ENCODE measurements around the gene MRPS11.

MRPS11 gene

GRCh38 chr15:88438181-88438580 lies 29.3 kb upstream of the MRPS11 start:
- H3K9me3 ChIP-seq (ENCODE audit: control insufficient read depth, low read length), result no peaks in the 10 kb centered on the region
- H3K27me3 ChIP-seq (ENCODE audit: control insufficient read depth, insufficient read depth, low read length, poor library complexity, severe bottlenecking), result no peaks in the 10 kb centered on the region
- 87 to 89% methylated on average over 5 of the region's 5 CpGs for WGBS, 2 experiments
- H3K36me3 ChIP-seq (ENCODE audit: control insufficient read depth, insufficient read depth, low read length), result no peaks in the 10 kb centered on the region
- H3K27ac ChIP-seq (ENCODE audit: insufficient read depth, low read depth, low read length, poor library complexity, severe bottlenecking), result no peak overlapping the region
- no peak overlapping the region for H3K4me3 ChIP-seq (ENCODE audit: insufficient read depth, low read depth, low read length)
- no peaks in the 10 kb centered on the region for H3K4me1 ChIP-seq (ENCODE audit: control insufficient read depth, insufficient read depth, low read length)

DNA sequence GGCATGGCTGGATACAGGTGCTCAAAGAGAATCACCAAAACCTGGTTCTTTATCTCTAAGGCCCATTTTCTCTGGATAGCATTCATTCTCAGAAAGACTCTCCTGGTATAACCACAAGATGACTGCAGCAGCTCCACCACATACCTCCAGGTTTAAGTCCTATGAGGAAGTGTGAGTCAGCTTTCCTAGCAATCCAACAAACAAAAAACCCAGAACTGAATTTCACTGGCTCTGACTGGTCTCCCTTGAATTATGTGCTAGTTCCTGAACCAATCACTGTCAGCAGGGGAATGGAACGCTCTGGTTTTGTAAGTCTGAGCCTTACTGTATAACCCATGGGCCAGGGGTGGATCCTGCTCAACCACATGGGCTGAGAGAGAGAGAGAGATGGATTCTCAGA lies 27.5 kb upstream of the MRPS11 start:
- peaks cover 2% of the 10 kb centered on the region for H3K9me3 ChIP-seq (ENCODE audit: control insufficient read depth, low read length)
- no peaks in the 10 kb centered on the region for H3K4me1 ChIP-seq (ENCODE audit: control insufficient read depth, insufficient read depth, low read length)
- no peaks in the 10 kb centered on the region for H3K27me3 ChIP-seq (ENCODE audit: control insufficient read depth, insufficient read depth, low read length, poor library complexity, severe bottlenecking)
- whole genome bisulfite sequencing, 2 experiments, result 76 to 85% methylated on average over 1 of the region's 1 CpG
- no peak overlapping the region for H3K27ac ChIP-seq (ENCODE audit: insufficient read depth, low read depth, low read length, poor library complexity, severe bottlenecking)
- no peaks in the 10 kb centered on the region for H3K36me3 ChIP-seq (ENCODE audit: control insufficient read depth, insufficient read depth, low read length)
- H3K4me3 ChIP-seq (ENCODE audit: insufficient read depth, low read depth, low read length), result no peak overlapping the region

GRCh38 chr15:88441076-88441730 lies 26.3 kb upstream of the MRPS11 start:
- H3K4me1 ChIP-seq (ENCODE audit: control insufficient read depth, insufficient read depth, low read length), result no peaks in the 10 kb centered on the region
- H3K9me3 ChIP-seq (ENCODE audit: control insufficient read depth, low read length), result peaks cover 2% of the 10 kb centered on the region
- no peaks in the 10 kb centered on the region for H3K27me3 ChIP-seq (ENCODE audit: control insufficient read depth, insufficient read depth, low read length, poor library complexity, severe bottlenecking)
- H3K4me3 ChIP-seq (ENCODE audit: insufficient read depth, low read depth, low read length), result no peak overlapping the region
- no peak overlapping the region for H3K27ac ChIP-seq (ENCODE audit: insufficient read depth, low read depth, low read length, poor library complexity, severe bottlenecking)
- WGBS, 2 experiments, result 92 to 98% methylated on average over 2 of the region's 2 CpGs
- H3K36me3 ChIP-seq (ENCODE audit: control insufficient read depth, insufficient read depth, low read length), result no peaks in the 10 kb centered on the region

GRCh38 chr15:88447206-88447605 lies 20.3 kb upstream of the MRPS11 start:
- H3K4me3 ChIP-seq (ENCODE audit: insufficient read depth, low read depth, low read length), result no peak overlapping the region
- no peaks in the 10 kb centered on the region for H3K36me3 ChIP-seq (ENCODE audit: control insufficient read depth, insufficient read depth, low read length)
- peaks cover 8% of the 10 kb centered on the region for H3K27me3 ChIP-seq (ENCODE audit: control insufficient read depth, insufficient read depth, low read length, poor library complexity, severe bottlenecking)
- no peak overlapping the region for H3K27ac ChIP-seq (ENCODE audit: insufficient read depth, low read depth, low read length, poor library complexity, severe bottlenecking)
- no peaks in the 10 kb centered on the region for H3K4me1 ChIP-seq (ENCODE audit: control insufficient read depth, insufficient read depth, low read length)
- 84 to 89% methylated on average over 1 of the region's 1 CpG for WGBS, 2 experiments
- peaks cover 2% of the 10 kb centered on the region for H3K9me3 ChIP-seq (ENCODE audit: control insufficient read depth, low read length)

GRCh38 chr15:88447741-88448140 lies 19.8 kb upstream of the MRPS11 start:
- Histone ChIP-seq H3K4me1 (ENCODE audit: control insufficient read depth, insufficient read depth, low read length) (no peaks in the 10 kb centered on the region), H3K36me3 (ENCODE audit: control insufficient read depth, insufficient read depth, low read length) (no peaks in the 10 kb centered on the region), H3K4me3 (ENCODE audit: insufficient read depth, low read depth, low read length) (no peak overlapping the region), H3K27ac (ENCODE audit: insufficient read depth, low read depth, low read length, poor library complexity, severe bottlenecking) (no peak overlapping the region), H3K27me3 (ENCODE audit: control insufficient read depth, insufficient read depth, low read length, poor library complexity, severe bottlenecking) (peaks cover 8% of the 10 kb centered on the region), H3K9me3 (ENCODE audit: control insufficient read depth, low read length) (peaks cover 2% of the 10 kb centered on the region)
- 86 to 90% methylated on average over 1 of the region's 1 CpG for WGBS, 2 experiments

GRCh38 chr15:88448991-88449461 lies 18.5 kb upstream of the MRPS11 start:
- Histone ChIP-seq H3K36me3 (ENCODE audit: control insufficient read depth, insufficient read depth, low read length) (no peaks in the 10 kb centered on the region), H3K4me1 (ENCODE audit: control insufficient read depth, insufficient read depth, low read length) (no peaks in the 10 kb centered on the region), H3K27me3 (ENCODE audit: control insufficient read depth, insufficient read depth, low read length, poor library complexity, severe bottlenecking) (peaks cover 8% of the 10 kb centered on the region), H3K4me3 (ENCODE audit: insufficient read depth, low read depth, low read length) (no peak overlapping the region), H3K27ac (ENCODE audit: insufficient read depth, low read depth, low read length, poor library complexity, severe bottlenecking) (no peak overlapping the region), H3K9me3 (ENCODE audit: control insufficient read depth, low read length) (no peaks in the 10 kb centered on the region)
- WGBS, 2 experiments, result 87 to 91% methylated on average over 5 of the region's 5 CpGs

DNA sequence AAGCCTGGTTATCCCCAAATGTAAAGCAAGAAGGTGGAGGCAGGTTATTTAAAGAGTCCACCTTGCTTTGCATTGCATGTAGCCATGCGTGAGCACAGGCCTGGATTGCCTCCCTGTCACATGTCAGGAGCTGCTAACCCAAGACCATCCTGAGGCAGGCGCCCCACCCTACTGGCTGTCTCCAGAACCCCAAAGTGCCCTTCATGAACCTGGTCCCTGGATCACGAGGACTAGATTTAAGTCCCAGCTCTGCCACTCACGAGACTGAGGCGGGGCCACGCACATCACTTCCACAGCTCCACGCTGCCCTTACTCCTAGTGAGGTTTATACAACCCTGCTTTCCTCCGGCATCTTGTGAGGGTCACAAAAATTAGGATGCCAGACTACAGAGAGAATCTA lies 17.9 kb upstream of the MRPS11 start:
- no peaks in the 10 kb centered on the region for H3K9me3 ChIP-seq (ENCODE audit: control insufficient read depth, low read length)
- no peak overlapping the region for H3K27ac ChIP-seq (ENCODE audit: insufficient read depth, low read depth, low read length, poor library complexity, severe bottlenecking)
- H3K36me3 ChIP-seq (ENCODE audit: control insufficient read depth, insufficient read depth, low read length), result no peaks in the 10 kb centered on the region
- H3K27me3 ChIP-seq (ENCODE audit: control insufficient read depth, insufficient read depth, low read length, poor library complexity, severe bottlenecking), result peaks cover 8% of the 10 kb centered on the region
- H3K4me1 ChIP-seq (ENCODE audit: control insufficient read depth, insufficient read depth, low read length), result no peaks in the 10 kb centered on the region
- WGBS, 2 experiments, result 89 to 91% methylated on average over 8 of the region's 8 CpGs
- no peak overlapping the region for H3K4me3 ChIP-seq (ENCODE audit: insufficient read depth, low read depth, low read length)

- Histone ChIP-seq H3K27ac (ENCODE audit: insufficient read depth, low read depth, low read length, poor library complexity, severe bottlenecking) (no peak overlapping the region), H3K4me3 (ENCODE audit: insufficient read depth, low read depth, low read length) (no peak overlapping the region), H3K4me1 (ENCODE audit: control insufficient read depth, insufficient read depth, low read length) (no peaks in the 10 kb centered on the region), H3K9me3 (ENCODE audit: control insufficient read depth, low read length) (no peaks in the 10 kb centered on the region), H3K27me3 (ENCODE audit: control insufficient read depth, insufficient read depth, low read length, poor library complexity, severe bottlenecking) (peaks cover 8% of the 10 kb centered on the region), H3K36me3 (ENCODE audit: control insufficient read depth, insufficient read depth, low read length) (no peaks in the 10 kb centered on the region)
- 4 to 6% methylated on average over 12 of the region's 12 CpGs for WGBS, 2 experiments
Measured at GRCh38 chr15:88450125-88450798, 17.2 kb upstream of the MRPS11 start.

- no peak overlapping the region for H3K27ac ChIP-seq (ENCODE audit: insufficient read depth, low read depth, low read length, poor library complexity, severe bottlenecking)
- no peaks in the 10 kb centered on the region for H3K36me3 ChIP-seq (ENCODE audit: control insufficient read depth, insufficient read depth, low read length)
- 70 to 75% methylated on average over 1 of the region's 1 CpG for WGBS, 2 experiments
- no peaks in the 10 kb centered on the region for H3K9me3 ChIP-seq (ENCODE audit: control insufficient read depth, low read length)
- H3K27me3 ChIP-seq (ENCODE audit: control insufficient read depth, insufficient read depth, low read length, poor library complexity, severe bottlenecking), result peaks cover 8% of the 10 kb centered on the region
- no peak overlapping the region for H3K4me3 ChIP-seq (ENCODE audit: insufficient read depth, low read depth, low read length)
- no peaks in the 10 kb centered on the region for H3K4me1 ChIP-seq (ENCODE audit: control insufficient read depth, insufficient read depth, low read length)
Measured at GRCh38 chr15:88453651-88454050, 13.9 kb upstream of the MRPS11 start.

DNA sequence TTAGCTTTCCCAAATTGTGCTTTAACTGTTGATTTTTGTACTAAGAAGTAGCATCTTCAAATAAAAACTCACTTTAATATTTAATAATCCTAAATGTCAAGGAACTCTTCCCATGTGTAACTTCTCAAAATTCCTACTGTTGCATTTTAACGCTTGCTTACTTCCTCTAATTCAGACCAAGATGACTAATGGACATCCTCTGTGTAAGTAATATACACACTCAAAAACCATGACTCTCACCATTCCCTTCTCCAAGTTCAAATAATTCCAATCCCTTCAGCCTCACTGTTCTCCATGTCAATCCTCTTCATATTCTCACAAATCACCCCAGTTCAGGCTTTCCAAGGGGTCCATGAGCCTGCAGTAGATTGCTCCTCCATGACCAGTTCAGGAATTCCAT lies 13.3 kb upstream of the MRPS11 start:
- 94 to 97% methylated on average over 1 of the region's 1 CpG for WGBS, 2 experiments
- Histone ChIP-seq H3K27ac (ENCODE audit: insufficient read depth, low read depth, low read length, poor library complexity, severe bottlenecking) (no peak overlapping the region), H3K27me3 (ENCODE audit: control insufficient read depth, insufficient read depth, low read length, poor library complexity, severe bottlenecking) (peaks cover 8% of the 10 kb centered on the region), H3K36me3 (ENCODE audit: control insufficient read depth, insufficient read depth, low read length) (peaks cover under 1% of the 10 kb centered on the region), H3K9me3 (ENCODE audit: control insufficient read depth, low read length) (no peaks in the 10 kb centered on the region), H3K4me3 (ENCODE audit: insufficient read depth, low read depth, low read length) (no peak overlapping the region), H3K4me1 (ENCODE audit: control insufficient read depth, insufficient read depth, low read length) (no peaks in the 10 kb centered on the region)
